Hepatocyte (in vitro differentiated cells): Measurements from ENCODE around the gene SCGB1D1.

Source experiments
- CTCF ChIP-seq: fragments of 200-600 bp; sonication (generic); IDR thresholded peaks from 2 replicates; pipeline ENCODE4 v1.5.1; 2016; ENCODE audit warnings: antibody characterized with exemption, mild to moderate bottlenecking; ENCODE audit not compliant: poor library complexity
- EZH2 ChIP-seq: fragments of 200-600 bp; sonication (generic); IDR thresholded peaks from 2 replicates; pipeline ENCODE4 v1.6.1; 2016; ENCODE audit warnings: antibody characterized with exemption, mild to moderate bottlenecking, borderline replicate concordance
- EZH2phosphoT487 ChIP-seq: fragments of 200-600 bp; sonication (generic); IDR thresholded peaks from one replicate; pipeline ENCODE4 v1.6.1; 2018; ENCODE audit warnings: antibody characterized with exemption, mild to moderate bottlenecking, low read depth, moderate library complexity; ENCODE audit not compliant: unreplicated experiment, severe bottlenecking

GRCh38 chr11:62147545-62147944, 42.5 kb upstream of the SCGB1D1 start:
- TF ChIP-seq EZH2phosphoT487 (no peak), CTCF (no peak), EZH2 (no peak)
